Choroid plexus epithelial cell (primary cell): ENCODE results near the gene IL20RA.

Experiments
- DNase-seq: peaks from one replicate; pipeline ENCODE4 v3.0.0-alpha.2; 2010; ENCODE audit warnings: low read depth
- H3K4me3 ChIP-seq: 2 replicates; pipeline ENCODE4 v1.5.1; 2011; ENCODE audit warnings: low read depth, mild to moderate bottlenecking, control low read depth, low read length, moderate library complexity
- CTCF ChIP-seq: conservative IDR thresholded peaks from 2 replicates; pipeline ENCODE4 v1.5.1; 2011; ENCODE audit warnings: low read depth, mild to moderate bottlenecking, control low read depth, inconsistent platforms, low read length, moderate library complexity

Gene IL20RA

GRCh38 chr6:137010128-137010718 is 34.5 kb downstream of the IL20RA start:
- DNase-seq: no peak
- no peak for TF ChIP-seq CTCF
- no peak overlapping the region for H3K4me3 ChIP-seq

GRCh38 chr6:137008204-137008603 is 36.6 kb downstream of the IL20RA start:
- H3K4me3 ChIP-seq: no peak overlapping the region
- no peak for TF ChIP-seq CTCF
- no peak for DNase-seq

- TF ChIP-seq CTCF: no peak
- no peak overlapping the region for H3K4me3 ChIP-seq
- no peak for DNase-seq
Measured at GRCh38 chr6:137006056-137006455, 38.7 kb downstream of the IL20RA start.

GRCh38 chr6:137005073-137005472 is 39.7 kb downstream of the IL20RA start:
- TF ChIP-seq CTCF: no peak
- H3K4me3 ChIP-seq: no peak overlapping the region
- DNase-seq: no peak

GRCh38 chr6:137002505-137002904 is 42.3 kb downstream of the IL20RA start:
- TF ChIP-seq CTCF: no peak
- DNase-seq: no peak
- H3K4me3 ChIP-seq: no peak overlapping the region

GRCh38 chr6:137001977-137002302 is 42.8 kb downstream of the IL20RA start:
- no peak for TF ChIP-seq CTCF
- no peak for DNase-seq
- H3K4me3 ChIP-seq: no peak overlapping the region

GRCh38 chr6:137001299-137001976 is 43.3 kb downstream of the IL20RA start:
- TF ChIP-seq CTCF: no peak
- H3K4me3 ChIP-seq: no peak overlapping the region
- DNase-seq: no peak
